Measurements from ENCODE around the gene RARRES1.

- TF ChIP-seq POLR2AphosphoS5 (IDR thresholded peaks at IDR 0.05): peak in 1 of 4 donors; percentile 19
- TF ChIP-seq CTCF (IDR thresholded peaks at IDR 0.05): peak; percentile 79 to 95 (median 84)
Observed at GRCh38 chr3:158727206-158728060, 4.8 kb downstream of the RARRES1 start.

Measured in sigmoid colon (tissue), 4 donors.